BJ (cell line): ENCODE data around the gene DNLZ. TPM values are rescaled to one million over a fixed set of nuclear protein-coding genes. Genes with fewer than 3 reads are reported as not detected.

Source experiments
- CTCF ChIA-PET: fragments of 350-600 bp; formaldehyde crosslinking; extraction: SDS; loops from one replicate; lab custom pipeline; 2021; ENCODE audit warnings: antibody characterized with exemption, inconsistent platforms; lab: Yijun Ruan, JAX
- POLR2A ChIA-PET: fragments of 300-600 bp; sonication (Branson Sonifier 250); formaldehyde crosslinking; extraction: SDS; loops from one replicate; lab custom pipeline; 2021; ENCODE audit warnings: antibody characterized with exemption; lab: Charles Lee
- DNase-seq: peaks from one replicate; pipeline ENCODE4 v3.0.0-alpha.2; 2011; ENCODE audit warnings: low read depth
- H3K27me3 ChIP-seq: 2 replicates; pipeline ENCODE4 v1.6.0; 2011; ENCODE audit warnings: low read length; ENCODE audit not compliant: control insufficient read depth, insufficient read depth
- H3K36me3 ChIP-seq: 2 replicates; pipeline ENCODE4 v1.5.1; 2011; ENCODE audit warnings: low read length; ENCODE audit not compliant: control insufficient read depth, insufficient read depth
- H3K4me3 ChIP-seq: 2 replicates; pipeline ENCODE4 v1.5.1; 2011; ENCODE audit warnings: low read depth, mild to moderate bottlenecking, control low read depth, low read length
- polyA plus RNA-seq: library from polyadenylated mRNA; depleted of rRNA; stranded (reverse); fragments of >200 nt; gene quantifications from 2 replicates; pipeline ENCODE4 v1.2.3, GENCODE V29; 2011
- TF ChIP-seq, protein P1 (sequence below): IDR thresholded peaks from 2 replicates; pipeline ENCODE4 v1.5.1; 2011; ENCODE audit warnings: low read depth, mild to moderate bottlenecking, control low read depth, inconsistent platforms, low read length, moderate library complexity; ENCODE audit not compliant: insufficient read depth

Gene DNLZ
- polyA plus RNA-seq, 1 experiment: 7.2 TPM

DNA sequence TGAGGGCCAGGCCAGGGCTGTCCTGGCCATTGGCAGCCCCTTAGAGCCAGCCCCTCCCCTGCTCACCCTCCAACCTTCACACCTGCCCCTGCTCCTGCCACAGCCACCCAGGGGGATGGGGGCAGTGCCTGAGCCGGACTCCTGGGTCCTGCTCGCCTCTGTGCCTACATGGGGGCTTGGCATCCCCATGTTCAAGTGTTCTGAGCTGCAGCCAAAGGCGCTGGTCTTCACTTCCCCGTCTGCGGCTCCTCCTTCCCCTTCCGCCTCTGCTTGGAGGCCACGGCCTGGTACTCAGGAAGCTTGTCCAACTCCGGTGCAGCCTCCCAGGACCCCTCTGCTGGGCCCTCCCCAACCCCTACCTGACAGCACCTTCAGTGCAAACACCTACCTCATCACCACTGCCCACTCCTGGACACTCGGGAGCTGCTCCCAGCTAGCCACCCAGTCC is 2.3 kb upstream of the DNLZ start:
- ChIA-PET CTCF (interaction anchor here (0.7 to 6.3 kb wide), 7 partner anchors 9 to 54 kb away, joined by 3 to 68 read pairs (median 4); no protein-coding TSS in a partner anchor), POLR2A (no interaction called here)
- TF ChIP-seq, protein P1, sequence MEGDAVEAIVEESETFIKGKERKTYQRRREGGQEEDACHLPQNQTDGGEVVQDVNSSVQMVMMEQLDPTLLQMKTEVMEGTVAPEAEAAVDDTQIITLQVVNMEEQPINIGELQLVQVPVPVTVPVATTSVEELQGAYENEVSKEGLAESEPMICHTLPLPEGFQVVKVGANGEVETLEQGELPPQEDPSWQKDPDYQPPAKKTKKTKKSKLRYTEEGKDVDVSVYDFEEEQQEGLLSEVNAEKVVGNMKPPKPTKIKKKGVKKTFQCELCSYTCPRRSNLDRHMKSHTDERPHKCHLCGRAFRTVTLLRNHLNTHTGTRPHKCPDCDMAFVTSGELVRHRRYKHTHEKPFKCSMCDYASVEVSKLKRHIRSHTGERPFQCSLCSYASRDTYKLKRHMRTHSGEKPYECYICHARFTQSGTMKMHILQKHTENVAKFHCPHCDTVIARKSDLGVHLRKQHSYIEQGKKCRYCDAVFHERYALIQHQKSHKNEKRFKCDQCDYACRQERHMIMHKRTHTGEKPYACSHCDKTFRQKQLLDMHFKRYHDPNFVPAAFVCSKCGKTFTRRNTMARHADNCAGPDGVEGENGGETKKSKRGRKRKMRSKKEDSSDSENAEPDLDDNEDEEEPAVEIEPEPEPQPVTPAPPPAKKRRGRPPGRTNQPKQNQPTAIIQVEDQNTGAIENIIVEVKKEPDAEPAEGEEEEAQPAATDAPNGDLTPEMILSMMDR: no peak
- Histone ChIP-seq H3K36me3 (peaks cover 15% of the 10 kb centered on the region), H3K4me3 (no peak overlapping the region), H3K27me3 (no peaks in the 10 kb centered on the region)
- no peak for DNase-seq

DNA sequence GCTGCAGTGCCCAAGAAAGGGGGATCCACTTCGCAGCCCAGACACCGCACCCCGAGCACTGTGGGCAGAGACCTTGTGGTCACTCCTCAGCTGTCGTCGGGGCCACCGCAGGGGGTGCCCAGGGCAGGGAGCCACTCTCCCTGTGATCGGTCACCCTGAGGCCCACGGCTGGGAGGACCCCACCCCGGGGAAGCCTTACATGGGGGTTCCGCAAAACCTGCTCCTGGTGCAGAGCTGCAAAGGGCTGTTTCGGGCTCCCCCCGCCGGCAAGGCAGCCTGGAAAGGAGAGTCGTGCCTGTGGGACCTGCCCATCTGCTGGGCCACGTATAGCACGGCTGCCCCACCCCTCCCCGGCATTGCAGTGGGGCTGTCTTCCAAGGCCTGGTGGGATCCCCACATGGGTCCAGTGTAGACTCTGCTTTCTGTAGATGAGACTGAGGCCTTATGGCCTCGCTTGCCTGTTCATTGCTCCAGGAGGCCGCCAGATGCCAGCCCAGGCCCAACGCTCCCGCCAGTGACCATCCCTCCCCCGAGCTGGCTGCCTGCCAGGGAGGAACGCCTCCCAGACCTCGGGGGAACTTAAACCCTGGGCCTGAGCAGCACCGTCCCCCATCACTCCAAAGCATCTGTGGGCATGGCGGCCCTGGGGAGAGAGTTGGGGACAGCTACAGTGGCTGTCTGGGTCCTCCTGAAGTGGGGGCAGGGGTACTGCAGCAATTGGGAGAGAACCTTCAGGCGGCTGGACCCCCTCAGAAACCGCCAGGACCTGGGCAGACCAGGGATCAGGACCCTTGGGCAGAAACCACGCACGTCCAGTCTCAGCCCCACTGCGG is 1.6 kb upstream of the DNLZ start:
- CTCF ChIA-PET: interaction anchor here (0.9 to 6.3 kb wide), 8 partner anchors 9 to 53 kb away, joined by 3 to 68 read pairs (median 6); no protein-coding TSS in a partner anchor
- TF ChIP-seq, protein P1: no peak
- Histone ChIP-seq H3K36me3 (peaks cover 10% of the 10 kb centered on the region), H3K4me3 (no peak overlapping the region), H3K27me3 (no peaks in the 10 kb centered on the region)
- POLR2A ChIA-PET: no interaction called here
- DNase-seq: no peak

- H3K27me3 ChIP-seq: no peaks in the 10 kb centered on the region
- peaks cover 4% of the 10 kb centered on the region; the same call in 1 of the 2 replicates for H3K36me3 ChIP-seq
- CTCF ChIA-PET: interaction anchor here (0.6 to 6.3 kb wide), 14 partner anchors 8 to 397 kb away, joined by 3 to 68 read pairs (median 8); partner anchors contain the start of gene CARD9
- H3K4me3 ChIP-seq: no peak overlapping the region; the same call in 1 of the 2 replicates
- TF ChIP-seq, protein P1: no peak
- POLR2A ChIA-PET: no interaction called here
- no peak for DNase-seq
Observed at GRCh38 chr9:136363949-136364748, 605 bp upstream of the DNLZ start.

GRCh38 chr9:136362450-136362784 is 1.1 kb downstream of the DNLZ start:
- POLR2A ChIA-PET: interaction anchor here (0.8 to 1.0 kb wide), 2 partner anchors 19 to 33 kb away, joined by 3 read pairs; no protein-coding TSS in a partner anchor
- Histone ChIP-seq H3K27me3 (no peaks in the 10 kb centered on the region), H3K36me3 (peaks cover 10% of the 10 kb centered on the region), H3K4me3 (no peak overlapping the region; the same call in 1 of the 2 replicates)
- TF ChIP-seq, protein P1: no peak
- DNase-seq: no peak
- CTCF ChIA-PET: interaction anchor here (0.6 to 6.3 kb wide), 16 partner anchors 8 to 50 kb away, joined by 3 to 68 read pairs (median 6); partner anchors contain the start of gene CARD9
